Measurements from ENCODE around the gene MYDGF. TPM values are rescaled to one million over a fixed set of nuclear protein-coding genes. Genes with fewer than 3 reads are reported as not detected.

MYDGF gene
- polyA plus RNA-seq, 3 donors: 64.6 to 165 (median 160) TPM

DNA sequence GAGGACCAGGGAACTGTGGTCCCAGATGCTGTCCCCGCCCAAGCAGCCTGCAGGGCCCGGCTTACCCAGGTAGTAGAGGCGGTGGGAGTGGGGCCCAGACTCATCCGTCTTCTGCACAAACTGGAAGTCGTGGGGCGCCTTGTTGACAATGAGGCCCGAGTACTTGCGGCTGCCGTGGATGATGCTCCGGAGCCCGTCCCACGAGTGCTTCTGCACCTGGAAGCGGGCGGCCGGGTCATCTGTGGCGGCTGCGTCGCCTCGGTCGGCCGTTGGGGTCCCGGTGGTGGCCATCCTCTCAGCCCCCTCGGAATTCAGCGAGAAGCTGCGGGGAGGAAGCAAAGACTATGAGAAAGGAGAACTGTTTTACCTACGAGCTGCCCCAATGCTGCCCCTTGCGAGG is 43.9 kb upstream of the MYDGF start:
- Histone ChIP-seq H3K27me3 (ENCODE audit: control insufficient read depth in 2 of 2, insufficient read depth in 2 of 2, low read length in 2 of 2) (no peaks in the 10 kb centered on the region), H3K9me3 (replicated peaks in 1 of 2; ENCODE audit: control insufficient read depth in 1 of 2, insufficient read depth in 1 of 2, low read length in 2 of 2) (peaks cover 0 to 7% of the 10 kb centered on the region in 2 donors), H4K20me1 (ENCODE audit: insufficient read depth, low read length) (peaks cover 36% of the 10 kb centered on the region), H3K4me1 (ENCODE audit: control insufficient read depth in 1 of 2, insufficient read depth in 2 of 2, low read length in 2 of 2) (no peaks in the 10 kb centered on the region), H2AFZ (ENCODE audit: insufficient read depth, low read depth, low read length, poor library complexity, severe bottlenecking) (no peak overlapping the region), H3K4me3 (replicated peaks in 1 of 3; ENCODE audit: low read depth in 2 of 3, low read length in 3 of 3) (no peak overlapping the region), H3K79me2 (ENCODE audit: insufficient read depth, low read length) (peaks cover 16% of the 10 kb centered on the region), H3K27ac (ENCODE audit: low read depth in 1 of 2, low read length in 2 of 2) (no peak overlapping the region), H3K4me2 (replicated peaks; ENCODE audit: extremely low read depth, low read length, poor library complexity, severe bottlenecking) (no peak overlapping the region), H3K9ac (ENCODE audit: insufficient read depth, low read length, poor library complexity, severe bottlenecking) (no peak overlapping the region), H3K36me3 (replicated peaks in 1 of 2; ENCODE audit: control insufficient read depth in 1 of 2, insufficient read depth in 2 of 2, low read length in 2 of 2) (peaks cover 88 to 97% of the 10 kb centered on the region in 2 donors)
- TF ChIP-seq, protein P1, sequence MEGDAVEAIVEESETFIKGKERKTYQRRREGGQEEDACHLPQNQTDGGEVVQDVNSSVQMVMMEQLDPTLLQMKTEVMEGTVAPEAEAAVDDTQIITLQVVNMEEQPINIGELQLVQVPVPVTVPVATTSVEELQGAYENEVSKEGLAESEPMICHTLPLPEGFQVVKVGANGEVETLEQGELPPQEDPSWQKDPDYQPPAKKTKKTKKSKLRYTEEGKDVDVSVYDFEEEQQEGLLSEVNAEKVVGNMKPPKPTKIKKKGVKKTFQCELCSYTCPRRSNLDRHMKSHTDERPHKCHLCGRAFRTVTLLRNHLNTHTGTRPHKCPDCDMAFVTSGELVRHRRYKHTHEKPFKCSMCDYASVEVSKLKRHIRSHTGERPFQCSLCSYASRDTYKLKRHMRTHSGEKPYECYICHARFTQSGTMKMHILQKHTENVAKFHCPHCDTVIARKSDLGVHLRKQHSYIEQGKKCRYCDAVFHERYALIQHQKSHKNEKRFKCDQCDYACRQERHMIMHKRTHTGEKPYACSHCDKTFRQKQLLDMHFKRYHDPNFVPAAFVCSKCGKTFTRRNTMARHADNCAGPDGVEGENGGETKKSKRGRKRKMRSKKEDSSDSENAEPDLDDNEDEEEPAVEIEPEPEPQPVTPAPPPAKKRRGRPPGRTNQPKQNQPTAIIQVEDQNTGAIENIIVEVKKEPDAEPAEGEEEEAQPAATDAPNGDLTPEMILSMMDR (IDR thresholded peaks at IDR 0.05): no peak
- Mint-ChIP-seq H3K4me3 (no peak overlapping the region), H3K27ac (peak overlapping the region in 1 of 7 donors; percentile 27), H3K36me3 (peaks cover 81 to 97% of the 10 kb centered on the region in 2 donors), H3K9me3 (peaks cover 0 to 4% (median 2%) of the 10 kb centered on the region in 7 donors), H3K27me3 (ENCODE audit: low read depth in 3 of 3) (no peaks in the 10 kb centered on the region), H3K4me1 (no peaks in the 10 kb centered on the region)
- no peak for DNase-seq
- intact Hi-C loops (cut with micrococcal nuclease): no loop called here
- 97% methylated on average over 27 of the region's 27 CpGs for WGBS (ENCODE audit: insufficient coverage)

DNA sequence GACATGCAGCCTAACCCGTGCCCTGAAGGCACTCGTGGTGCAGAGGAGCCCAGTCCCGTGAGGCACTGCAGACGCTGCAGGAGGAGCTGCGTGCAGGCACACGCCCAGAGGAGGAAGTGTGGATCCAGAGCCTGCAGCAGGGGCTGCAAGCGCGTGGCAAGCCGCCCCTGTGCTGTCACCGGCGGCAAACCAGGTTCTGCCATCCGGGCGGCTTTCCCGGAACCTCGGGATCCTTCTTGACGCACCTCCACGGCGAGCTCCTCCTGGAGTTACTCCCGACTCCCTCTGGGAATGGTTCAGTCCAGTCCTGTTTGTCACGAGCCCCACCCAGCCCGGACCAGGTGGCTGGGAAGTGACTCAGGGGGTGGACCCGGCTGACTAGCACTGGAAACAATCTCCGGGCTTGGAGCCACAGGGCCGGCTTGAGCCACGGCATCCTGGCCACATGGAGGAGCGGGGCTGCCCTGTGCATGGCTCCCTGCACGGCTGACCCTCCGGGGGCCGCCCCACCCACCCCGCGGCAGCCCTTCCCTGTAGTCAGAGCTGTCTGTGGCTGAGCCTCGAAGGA is 43.3 kb upstream of the MYDGF start:
- H3K9ac ChIP-seq (ENCODE audit: insufficient read depth, low read length, poor library complexity, severe bottlenecking): no peak overlapping the region
- intact Hi-C loops (cut with micrococcal nuclease): no loop called here
- TF ChIP-seq, protein P1 (IDR thresholded peaks at IDR 0.05): no peak
- no peak overlapping the region for H3K27ac ChIP-seq (ENCODE audit: low read depth in 1 of 2, low read length in 2 of 2)
- H3K27me3 ChIP-seq (ENCODE audit: control insufficient read depth in 2 of 2, insufficient read depth in 2 of 2, low read length in 2 of 2): no peaks in the 10 kb centered on the region
- Mint-ChIP-seq H3K27ac (peak overlapping the region in 1 of 7 donors; percentile 36), H3K4me1 (no peaks in the 10 kb centered on the region), H3K9me3 (peaks cover 0 to 4% (median 2%) of the 10 kb centered on the region in 7 donors), H3K36me3 (peaks cover 78 to 96% of the 10 kb centered on the region in 2 donors), H3K4me3 (no peak overlapping the region), H3K27me3 (ENCODE audit: low read depth in 3 of 3) (no peaks in the 10 kb centered on the region)
- H3K4me2 ChIP-seq (replicated peaks; ENCODE audit: extremely low read depth, low read length, poor library complexity, severe bottlenecking): no peak overlapping the region
- H3K36me3 ChIP-seq (replicated peaks in 1 of 2; ENCODE audit: control insufficient read depth in 1 of 2, insufficient read depth in 2 of 2, low read length in 2 of 2): peaks cover 84 to 97% of the 10 kb centered on the region in 2 donors
- H3K4me3 ChIP-seq (replicated peaks in 1 of 3; ENCODE audit: low read depth in 2 of 3, low read length in 3 of 3): no peak overlapping the region
- no peaks in the 10 kb centered on the region for H3K4me1 ChIP-seq (ENCODE audit: control insufficient read depth in 1 of 2, insufficient read depth in 2 of 2, low read length in 2 of 2)
- DNase-seq: no peak
- H3K79me2 ChIP-seq (ENCODE audit: insufficient read depth, low read length): peaks cover 16% of the 10 kb centered on the region
- peaks cover 34% of the 10 kb centered on the region for H4K20me1 ChIP-seq (ENCODE audit: insufficient read depth, low read length)
- 95% methylated on average over 31 of the region's 32 CpGs for WGBS (ENCODE audit: insufficient coverage)
- H3K9me3 ChIP-seq (replicated peaks in 1 of 2; ENCODE audit: control insufficient read depth in 1 of 2, insufficient read depth in 1 of 2, low read length in 2 of 2): peaks cover 0 to 7% of the 10 kb centered on the region in 2 donors
- H2AFZ ChIP-seq (ENCODE audit: insufficient read depth, low read depth, low read length, poor library complexity, severe bottlenecking): no peak overlapping the region
